ENCODE data around the gene STATH.

- no peak for TF ChIP-seq CTCF (IDR thresholded peaks at IDR 0.05 in 2 of 3, conservative IDR thresholded peaks at IDR 0.05 in 1 of 3; ENCODE audit: borderline replicate concordance in 1 of 3, insufficient read depth in 1 of 3, low read depth in 2 of 3, low read length in 2 of 3)
- no peak for TF ChIP-seq MAX (IDR thresholded peaks at IDR 0.05)
- no peak for TF ChIP-seq POLR2A (IDR thresholded peaks at IDR 0.05; ENCODE audit: borderline replicate concordance, extremely low read depth, insufficient read depth, insufficient read length)
These were observed 44.2 kb upstream of the STATH start for GRCh38 chr4:69951602-69952001.
